Smooth muscle cell (in vitro differentiated cells): ENCODE results near the gene CCDC169. TPM values are rescaled to one million over a fixed set of nuclear protein-coding genes. Genes with fewer than 3 reads are reported as not detected.

ENCODE experiments used
- DNase-seq: peaks from one replicate; lab custom pipeline; 2025; ENCODE audit not compliant: unreplicated experiment; lab: John Stamatoyannopoulos, UW
- H2AFZ ChIP-seq: fragments of 200-600 bp; sonication (generic); 2 replicates; pipeline ENCODE4 v1.6.0; 2016; ENCODE audit warnings: antibody characterized with exemption, low read depth, mild to moderate bottlenecking
- H3F3A ChIP-seq: fragments of 200-600 bp; sonication (generic); 2 replicates; pipeline ENCODE4 v1.6.0; 2017; ENCODE audit warnings: antibody characterized with exemption, low read depth
- H3K27ac ChIP-seq: fragments of 200-600 bp; sonication (generic); 2 replicates; pipeline ENCODE4 v1.5.1; 2016; ENCODE audit warnings: low read depth, mild to moderate bottlenecking
- H3K27me3 ChIP-seq: fragments of 200-600 bp; sonication (generic); 2 replicates; pipeline ENCODE4 v1.6.1; 2016; ENCODE audit warnings: low read depth, mild to moderate bottlenecking
- H3K36me3 ChIP-seq: fragments of 200-600 bp; sonication (generic); 2 replicates; pipeline ENCODE4 v1.5.1; 2016; ENCODE audit warnings: low read depth
- H3K4me1 ChIP-seq: fragments of 200-600 bp; sonication (generic); 2 replicates; pipeline ENCODE4 v1.5.1; 2016; ENCODE audit warnings: low read depth
- H3K4me2 ChIP-seq: fragments of 200-600 bp; sonication (generic); 2 replicates; pipeline ENCODE4 v1.6.0; 2016; ENCODE audit warnings: mild to moderate bottlenecking
- H3K4me3 ChIP-seq: fragments of 200-600 bp; sonication (generic); 2 replicates; pipeline ENCODE4 v1.5.1; 2016; ENCODE audit warnings: mild to moderate bottlenecking
- H3K79me2 ChIP-seq: fragments of 200-600 bp; sonication (generic); 2 replicates; pipeline ENCODE4 v1.6.0; 2016; ENCODE audit warnings: low read depth, mild to moderate bottlenecking
- H3K9ac ChIP-seq: fragments of 200-600 bp; sonication (generic); 2 replicates; pipeline ENCODE4 v1.6.0; 2016; ENCODE audit warnings: low read depth
- H3K9me3 ChIP-seq: fragments of 200-600 bp; sonication (generic); replicated peaks from 2 replicates; pipeline ENCODE4 v1.5.1; 2016; ENCODE audit warnings: low read depth
- H4K20me1 ChIP-seq: fragments of 200-600 bp; sonication (generic); 2 replicates; pipeline ENCODE4 v1.6.0; 2016; ENCODE audit warnings: low read depth
- WGBS: methylation state at CpG from one replicate; pipeline ENCODE4 v1.1.7; 2016; ENCODE audit warnings: low lambda C conversion rate; 5-methylcytosine and 5-hydroxymethylcytosine counted together
- polyA plus RNA-seq: library from polyadenylated mRNA; unstranded; fragments of >200 nt; fragmentation: Nextera tagmentation; extraction: Ambion mirVana; gene quantifications from 2 replicates; pipeline ENCODE4 v1.2.1, GENCODE V29; 2016
- total RNA-seq: library from RNA; depleted of rRNA; stranded (reverse); fragments of >200 nt; gene quantifications from 2 replicates; pipeline ENCODE4 v1.2.3, GENCODE V29; 2014
- TF ChIP-seq, protein P1 (sequence below): fragments of 200-600 bp; sonication (generic); IDR thresholded peaks from 2 replicates; pipeline ENCODE4 v1.5.1; 2017; ENCODE audit warnings: borderline replicate concordance, mild to moderate bottlenecking, antibody characterized with exemption; ENCODE audit not compliant: insufficient read depth, poor library complexity, severe bottlenecking

The CCDC169 gene
- total and polyA plus RNA-seq, 2 experiments from 2014 or later: 1.1 to 1.5 TPM

DNA sequence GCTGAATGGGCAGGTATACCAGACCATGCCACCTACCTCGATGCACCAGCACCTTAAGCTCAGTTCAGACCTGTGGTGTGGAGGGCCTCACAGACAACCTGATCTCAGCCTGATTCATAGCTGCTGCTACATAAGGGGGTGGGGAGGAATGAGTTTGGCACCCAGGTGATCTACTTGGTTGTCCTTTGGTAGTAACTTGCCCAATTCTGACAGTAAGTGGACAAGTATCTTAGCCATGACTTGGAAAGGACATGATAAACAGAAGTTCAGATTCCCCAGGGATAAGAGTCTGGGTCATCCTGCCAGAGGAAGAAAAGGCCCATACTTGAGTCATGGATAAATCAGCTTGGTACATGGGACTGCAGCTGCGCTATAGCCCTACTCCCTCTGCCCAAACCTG, 54.9 kb downstream of the CCDC169 start:
- Histone ChIP-seq H3F3A (no peaks in the 10 kb centered on the region), H3K4me2 (no peak overlapping the region), H3K27me3 (no peaks in the 10 kb centered on the region), H3K36me3 (no peaks in the 10 kb centered on the region), H3K27ac (no peak overlapping the region), H3K9me3 (no peaks in the 10 kb centered on the region), H3K79me2 (no peaks in the 10 kb centered on the region), H4K20me1 (no peaks in the 10 kb centered on the region), H3K4me1 (no peaks in the 10 kb centered on the region), H2AFZ (no peak overlapping the region), H3K4me3 (no peak overlapping the region), H3K9ac (no peak overlapping the region)
- DNase-seq: no peak
- TF ChIP-seq, protein P1, sequence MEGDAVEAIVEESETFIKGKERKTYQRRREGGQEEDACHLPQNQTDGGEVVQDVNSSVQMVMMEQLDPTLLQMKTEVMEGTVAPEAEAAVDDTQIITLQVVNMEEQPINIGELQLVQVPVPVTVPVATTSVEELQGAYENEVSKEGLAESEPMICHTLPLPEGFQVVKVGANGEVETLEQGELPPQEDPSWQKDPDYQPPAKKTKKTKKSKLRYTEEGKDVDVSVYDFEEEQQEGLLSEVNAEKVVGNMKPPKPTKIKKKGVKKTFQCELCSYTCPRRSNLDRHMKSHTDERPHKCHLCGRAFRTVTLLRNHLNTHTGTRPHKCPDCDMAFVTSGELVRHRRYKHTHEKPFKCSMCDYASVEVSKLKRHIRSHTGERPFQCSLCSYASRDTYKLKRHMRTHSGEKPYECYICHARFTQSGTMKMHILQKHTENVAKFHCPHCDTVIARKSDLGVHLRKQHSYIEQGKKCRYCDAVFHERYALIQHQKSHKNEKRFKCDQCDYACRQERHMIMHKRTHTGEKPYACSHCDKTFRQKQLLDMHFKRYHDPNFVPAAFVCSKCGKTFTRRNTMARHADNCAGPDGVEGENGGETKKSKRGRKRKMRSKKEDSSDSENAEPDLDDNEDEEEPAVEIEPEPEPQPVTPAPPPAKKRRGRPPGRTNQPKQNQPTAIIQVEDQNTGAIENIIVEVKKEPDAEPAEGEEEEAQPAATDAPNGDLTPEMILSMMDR: no peak
- WGBS: 93% methylated on average over 2 of the region's 2 CpGs

DNA sequence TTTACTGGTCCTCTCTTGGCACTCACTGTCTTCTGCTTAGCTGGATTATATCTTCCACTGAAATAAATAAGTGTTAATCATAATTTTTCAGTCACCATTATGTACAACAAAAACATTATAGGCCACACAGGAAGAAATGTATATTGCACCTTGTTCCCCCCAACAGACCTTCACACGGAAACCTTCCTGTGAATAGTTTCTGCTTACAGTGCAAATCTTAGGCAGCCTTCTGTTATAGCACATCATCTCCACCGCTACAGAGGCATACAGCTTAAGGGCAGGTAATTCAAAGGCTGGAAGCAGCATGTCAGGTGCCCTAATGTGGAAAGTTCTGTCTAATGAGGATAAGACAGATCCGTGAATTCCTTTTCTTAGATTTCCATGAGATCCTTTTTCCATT, 66.4 kb downstream of the CCDC169 start:
- no peak for DNase-seq
- H3K4me3 ChIP-seq: no peak overlapping the region
- no peaks in the 10 kb centered on the region for H3K27me3 ChIP-seq
- no peak overlapping the region for H3K4me2 ChIP-seq
- no peaks in the 10 kb centered on the region for H3K79me2 ChIP-seq
- H3F3A ChIP-seq: no peaks in the 10 kb centered on the region
- no peaks in the 10 kb centered on the region for H3K36me3 ChIP-seq
- H3K9ac ChIP-seq: no peak overlapping the region
- H3K27ac ChIP-seq: no peak overlapping the region
- H4K20me1 ChIP-seq: no peaks in the 10 kb centered on the region
- no peaks in the 10 kb centered on the region for H3K4me1 ChIP-seq
- H3K9me3 ChIP-seq: no peaks in the 10 kb centered on the region
- TF ChIP-seq, protein P1: no peak
- WGBS: 64% methylated on average over 3 of the region's 3 CpGs
- no peak overlapping the region for H2AFZ ChIP-seq

- Histone ChIP-seq H4K20me1 (no peaks in the 10 kb centered on the region), H2AFZ (no peak overlapping the region), H3K9me3 (no peaks in the 10 kb centered on the region), H3K27ac (no peak overlapping the region), H3K36me3 (no peaks in the 10 kb centered on the region), H3K79me2 (no peaks in the 10 kb centered on the region), H3K27me3 (no peaks in the 10 kb centered on the region), H3K4me1 (no peaks in the 10 kb centered on the region), H3K4me3 (no peak overlapping the region), H3K9ac (no peak overlapping the region), H3K4me2 (no peak overlapping the region), H3F3A (no peaks in the 10 kb centered on the region)
- no peak for DNase-seq
- WGBS: 79% methylated on average over 1 of the region's 1 CpG
- TF ChIP-seq, protein P1: no peak
Measured at GRCh38 chr13:36224730-36225129, 72.9 kb downstream of the CCDC169 start.

GRCh38 chr13:36219883-36220282, 77.7 kb downstream of the CCDC169 start:
- Histone ChIP-seq H3K9ac (no peak overlapping the region), H3K4me1 (no peaks in the 10 kb centered on the region), H4K20me1 (no peaks in the 10 kb centered on the region), H3K27me3 (no peaks in the 10 kb centered on the region), H3K4me3 (no peak overlapping the region), H3K4me2 (no peak overlapping the region), H3F3A (no peaks in the 10 kb centered on the region), H3K27ac (no peak overlapping the region), H3K36me3 (no peaks in the 10 kb centered on the region), H3K79me2 (no peaks in the 10 kb centered on the region), H2AFZ (no peak overlapping the region), H3K9me3 (no peaks in the 10 kb centered on the region)
- TF ChIP-seq, protein P1: no peak
- no peak for DNase-seq
